Aorta (tissue), 5 donors: ENCODE data around the gene ULK4. TPM values are rescaled to one million over a fixed set of nuclear protein-coding genes. Genes with fewer than 3 reads are reported as not detected.
"Not testable (repeated sequence)": the region's sequence is repeated elsewhere in the genome, so short reads cannot be mapped to it uniquely, and the experiment has no call there.

Source experiments
- ATAC-seq: fragments of 200-7000 bp; cut with Tn5 transposase; one replicate; pipeline ENCODE4 v1.9.1; 2022; ENCODE audit warnings: moderate library complexity; ENCODE audit not compliant: low FRiP score
- DNase-seq, 2 donors: peaks; one replicate each; pipeline ENCODE4 v3.0.0-alpha.2; 2020
- H3K27ac ChIP-seq, 2 donors: one replicate each; pipeline ENCODE4 v1.5.1; 2013; ENCODE audit warnings: low read length in 2 of 2, mild to moderate bottlenecking in 2 of 2, moderate library complexity in 2 of 2, control low read depth in 1 of 2, inconsistent platforms in 1 of 2, low read depth in 1 of 2
- H3K27me3 ChIP-seq, 2 donors: one replicate each; pipeline ENCODE4 v1.6.1; 2013; ENCODE audit warnings: control low read depth in 1 of 2, low read length in 1 of 2, mild to moderate bottlenecking in 1 of 2, moderate library complexity in 1 of 2; ENCODE audit not compliant: insufficient read depth in 2 of 2, control insufficient read depth in 1 of 2
- H3K36me3 ChIP-seq, 2 donors: one replicate each; pipeline ENCODE4 v1.6.1; 2013; ENCODE audit warnings: control low read depth in 1 of 2, low read length in 1 of 2, mild to moderate bottlenecking in 1 of 2; ENCODE audit not compliant: insufficient read depth in 2 of 2, control insufficient read depth in 1 of 2
- H3K4me1 ChIP-seq, 2 donors: one replicate each; pipeline ENCODE4 v1.6.1; 2013; ENCODE audit warnings: low read length in 2 of 2, control low read depth in 1 of 2, mild to moderate bottlenecking in 1 of 2, moderate library complexity in 1 of 2; ENCODE audit not compliant: insufficient read depth in 2 of 2, control insufficient read depth in 1 of 2
- H3K4me3 ChIP-seq, 2 donors: one replicate each; pipeline ENCODE4 v1.5.1; 2013; ENCODE audit warnings: low read length in 2 of 2, control low read depth in 1 of 2, mild to moderate bottlenecking in 1 of 2
- H3K9me3 ChIP-seq: one replicate; pipeline ENCODE4 v1.6.1; 2013; ENCODE audit warnings: mild to moderate bottlenecking, low read length; ENCODE audit not compliant: control insufficient read depth
- WGBS, 2 donors: extraction: QIAGEN DNeasy Blood & Tissue Kit; methylation state at CpG; one replicate each; pipeline ENCODE4 v1.1.7; 2013; 5-methylcytosine and 5-hydroxymethylcytosine counted together
- intact Hi-C, 2 donors: fragments of 100-400 bp; cut with DNase I; formaldehyde crosslinking; loops; one replicate each; pipeline versions ENCODE4 v1.14.2 to v1.15.0; 2022
- polyA plus RNA-seq, 2 donors: library from polyadenylated mRNA; stranded (reverse); fragments of 200-250 nt; gene quantifications; one replicate each; pipeline ENCODE4 v1.2.3, GENCODE V29; 2013
- total RNA-seq, 2 donors: library from RNA; stranded (reverse); fragmentation: NEBNext Ultra II Directional; extraction: Animal tissue kit (Norgen Biotek cat#: 25700); gene quantifications; one replicate each; pipeline ENCODE4 v1.2.1, GENCODE V29; 2021
- donor health status: healthy with polysubstance abuse.
- donor health status: Bipolar disorder and iron deficiency.
- donor health status: DM: no; HTN: no; CAD: no.
- donor health status: DM: no; HTN: no; CAD: no.
- donor health status: DM: yes; HTN: yes; CAD: no.

The ULK4 gene
- total and polyA plus RNA-seq, 4 donors, result 1.1 to 15.2 (median 7.5) TPM

DNA sequence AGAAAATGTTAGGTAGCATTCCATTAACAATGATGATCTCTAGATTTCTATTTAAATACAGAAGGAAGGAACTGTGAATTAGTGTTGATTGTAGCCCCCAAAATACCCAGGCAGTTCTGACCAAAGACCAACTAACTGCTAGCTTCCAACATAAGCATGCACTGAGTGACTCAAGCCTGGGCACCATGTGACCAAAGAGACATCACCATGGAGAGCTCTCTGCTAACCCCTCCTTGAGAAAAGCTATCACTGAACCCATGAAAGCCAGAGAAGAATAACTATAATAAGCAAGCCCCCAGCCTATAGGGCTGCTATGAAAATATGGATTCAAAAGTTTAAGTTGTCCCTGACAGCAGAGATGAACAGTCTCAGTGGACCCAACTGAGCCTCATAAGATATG lies 310.2 kb downstream of the ULK4 start:
- intact Hi-C loops, result no loop called here
- no peak overlapping the region for H3K4me3 ChIP-seq
- no peaks in the 10 kb centered on the region for H3K36me3 ChIP-seq
- no peaks in the 10 kb centered on the region for H3K4me1 ChIP-seq
- no peaks in the 10 kb centered on the region for H3K9me3 ChIP-seq
- no peaks in the 10 kb centered on the region for H3K27me3 ChIP-seq
- no peak for DNase-seq
- H3K27ac ChIP-seq, result no peak overlapping the region
- no peak for ATAC-seq

DNA sequence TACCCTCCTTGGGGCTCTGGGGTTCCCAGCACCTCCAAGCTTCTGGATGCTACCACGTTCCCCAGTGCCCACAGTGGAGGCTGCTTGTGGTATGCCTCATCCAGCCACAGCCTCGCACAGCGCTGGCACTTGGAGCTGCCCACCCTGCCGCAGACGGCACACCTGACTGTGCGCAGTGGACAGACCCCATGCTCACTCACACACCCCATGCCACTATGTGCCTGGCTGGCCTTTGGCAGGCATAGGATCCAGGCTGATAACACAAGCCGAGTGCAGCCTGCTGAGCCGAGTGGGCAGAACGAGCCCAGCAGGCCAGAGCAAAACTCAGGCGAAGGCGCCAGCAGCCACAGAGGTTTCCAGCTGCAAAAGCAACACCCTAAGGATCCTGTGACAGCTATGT lies 311.5 kb downstream of the ULK4 start:
- ATAC-seq, result no peak
- DNase-seq, result no peak
- Histone ChIP-seq H3K4me3 (no peak overlapping the region), H3K4me1 (no peaks in the 10 kb centered on the region), H3K9me3 (no peaks in the 10 kb centered on the region), H3K27me3 (no peaks in the 10 kb centered on the region), H3K36me3 (no peaks in the 10 kb centered on the region), H3K27ac (no peak overlapping the region)
- WGBS, 2 donors, result 89 to 91% methylated on average over 11 of the region's 11 CpGs
- intact Hi-C loops, result no loop called here

DNA sequence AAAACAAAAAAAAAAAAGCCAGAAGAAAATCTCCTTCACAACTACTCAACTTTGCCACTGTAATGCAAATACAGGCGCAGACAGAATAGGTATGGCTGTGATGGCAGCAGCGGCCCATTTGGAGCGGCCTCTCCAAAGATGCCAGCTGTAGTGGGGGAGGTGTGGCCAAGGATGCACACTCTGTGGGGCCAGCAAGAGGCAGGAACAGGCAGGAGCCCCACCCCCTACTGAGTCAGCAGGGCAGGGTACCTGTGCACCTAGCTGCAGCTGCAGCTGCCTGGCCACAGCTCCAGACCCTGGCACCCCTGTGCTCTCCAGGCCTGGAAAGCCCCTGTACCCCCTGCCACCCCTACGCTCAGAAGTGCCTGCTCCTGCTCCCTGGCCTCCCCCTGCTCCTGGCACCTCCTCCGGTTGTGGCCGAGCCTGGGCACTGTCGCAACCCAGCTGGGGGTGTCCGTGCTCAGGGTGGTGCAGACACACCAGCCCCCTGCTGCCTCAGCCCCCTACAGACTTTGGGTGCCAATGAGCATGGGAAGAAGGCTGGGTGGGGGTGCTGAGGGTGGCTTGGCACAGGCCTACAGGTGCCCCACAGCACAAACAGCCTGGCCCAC lies 312.7 kb downstream of the ULK4 start:
- H3K36me3 ChIP-seq, result no peaks in the 10 kb centered on the region
- H3K4me1 ChIP-seq, result no peaks in the 10 kb centered on the region
- no peak overlapping the region for H3K27ac ChIP-seq
- intact Hi-C loops, result no loop called here
- DNase-seq, result no peak
- no peaks in the 10 kb centered on the region for H3K9me3 ChIP-seq
- ATAC-seq, result peak; percentile 41
- 97 to 98% methylated on average over 8 of the region's 8 CpGs for WGBS, 2 donors
- H3K4me3 ChIP-seq, result no peak overlapping the region
- no peaks in the 10 kb centered on the region for H3K27me3 ChIP-seq

DNA sequence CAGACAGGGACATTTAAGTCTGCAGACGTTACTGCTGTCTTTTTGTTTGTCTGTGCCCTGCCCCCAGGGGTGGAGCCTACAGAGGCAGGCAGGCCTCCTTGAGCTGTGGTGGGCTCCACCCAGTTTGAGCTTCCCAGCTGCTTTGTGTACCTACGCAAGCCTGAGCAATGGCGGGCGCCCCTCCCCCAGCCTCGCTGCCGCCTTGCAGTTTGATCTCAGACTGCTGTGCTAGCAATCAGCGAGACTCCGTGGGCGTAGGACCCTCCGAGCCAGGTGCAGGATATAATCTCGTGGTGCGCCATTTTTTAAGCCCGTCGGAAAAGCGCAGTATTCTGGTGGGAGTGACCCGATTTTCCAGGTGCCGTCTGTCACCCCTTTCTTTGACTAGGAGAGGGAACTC lies 314.2 kb downstream of the ULK4 start:
- H3K9me3 ChIP-seq, H3K27ac ChIP-seq, ATAC-seq, H3K4me3 ChIP-seq, H3K27me3 ChIP-seq, H3K36me3 ChIP-seq, intact Hi-C loops, H3K4me1 ChIP-seq, DNase-seq: not testable (repeated sequence)
- WGBS, 2 donors, result 96 to 98% methylated on average over 6 to 13 of the region's 17 CpGs

DNA sequence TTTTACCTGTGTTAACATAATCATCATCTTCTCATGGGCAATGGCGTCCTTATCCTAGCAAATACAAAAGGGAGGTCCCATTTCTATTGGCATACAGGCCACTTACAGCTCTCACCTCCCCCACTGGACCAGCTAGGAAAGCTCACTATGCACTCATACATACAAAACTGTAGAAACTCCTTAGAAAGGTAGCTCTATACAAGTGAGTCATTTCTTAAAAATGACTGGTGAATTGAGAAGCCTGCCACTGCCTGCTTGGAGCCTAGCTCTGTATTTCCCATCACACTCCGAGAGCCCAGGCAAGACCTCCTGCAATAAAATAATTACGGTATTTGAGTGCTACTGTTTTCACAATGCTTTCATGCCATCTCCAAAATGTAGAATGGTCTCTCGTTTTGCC lies 321.8 kb downstream of the ULK4 start:
- Histone ChIP-seq H3K4me1 (no peaks in the 10 kb centered on the region), H3K27me3 (no peaks in the 10 kb centered on the region), H3K9me3 (no peaks in the 10 kb centered on the region), H3K4me3 (no peak overlapping the region), H3K36me3 (no peaks in the 10 kb centered on the region), H3K27ac (no peak overlapping the region)
- no peak for ATAC-seq
- DNase-seq, result no peak
- 90 to 92% methylated on average over 4 of the region's 4 CpGs for WGBS, 2 donors
- intact Hi-C loops, result no loop called here

DNA sequence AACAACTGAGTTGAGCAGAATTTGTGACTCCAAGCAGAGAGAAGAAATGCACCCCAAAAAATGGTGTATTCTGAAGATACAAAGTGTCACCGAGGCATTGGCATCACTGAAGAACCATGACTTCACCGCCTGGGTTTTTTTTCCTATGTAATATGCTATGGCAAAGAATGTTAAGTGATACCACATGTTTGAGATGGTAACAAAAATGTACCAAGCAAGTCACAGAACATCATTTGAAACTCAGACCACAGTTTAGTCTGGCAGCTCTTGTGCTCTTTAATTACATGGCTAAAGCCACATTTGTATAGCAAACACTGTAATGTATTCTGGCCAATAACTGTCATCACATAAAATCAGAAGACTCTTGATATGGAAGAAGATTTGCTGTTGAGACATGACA lies 323.5 kb downstream of the ULK4 start:
- Histone ChIP-seq H3K9me3 (no peaks in the 10 kb centered on the region), H3K4me3 (no peak overlapping the region), H3K27ac (no peak overlapping the region), H3K4me1 (no peaks in the 10 kb centered on the region), H3K27me3 (no peaks in the 10 kb centered on the region), H3K36me3 (no peaks in the 10 kb centered on the region)
- no peak for DNase-seq
- WGBS, 2 donors, result 66 to 77% methylated on average over 2 of the region's 2 CpGs
- no peak for ATAC-seq
- intact Hi-C loops, result no loop called here

DNA sequence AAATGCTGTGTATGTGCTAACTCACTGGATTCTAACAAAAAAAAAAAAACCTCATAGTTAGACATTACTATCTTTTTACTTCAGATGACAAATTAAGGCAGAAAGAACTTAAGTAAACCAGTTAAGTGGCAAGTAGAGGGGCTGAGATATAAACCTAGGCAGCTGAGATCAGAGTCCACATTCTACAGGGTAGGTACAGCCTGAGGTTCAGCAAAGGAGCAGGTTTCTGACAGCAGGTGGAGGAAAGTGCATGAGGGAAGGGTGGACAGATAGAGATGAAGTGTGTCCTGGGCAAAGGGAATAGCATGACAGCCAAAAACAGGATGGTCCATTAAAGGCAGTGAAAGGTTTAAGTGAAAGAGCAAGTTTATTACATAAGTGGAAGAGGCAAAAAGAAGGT lies 329.2 kb downstream of the ULK4 start:
- H3K27me3 ChIP-seq, result no peaks in the 10 kb centered on the region
- no peak overlapping the region for H3K4me3 ChIP-seq
- no peak overlapping the region for H3K27ac ChIP-seq
- intact Hi-C loops, result no loop called here
- ATAC-seq, result no peak
- DNase-seq, result no peak
- H3K36me3 ChIP-seq, result no peaks in the 10 kb centered on the region
- no peaks in the 10 kb centered on the region for H3K9me3 ChIP-seq
- no peaks in the 10 kb centered on the region for H3K4me1 ChIP-seq

DNA sequence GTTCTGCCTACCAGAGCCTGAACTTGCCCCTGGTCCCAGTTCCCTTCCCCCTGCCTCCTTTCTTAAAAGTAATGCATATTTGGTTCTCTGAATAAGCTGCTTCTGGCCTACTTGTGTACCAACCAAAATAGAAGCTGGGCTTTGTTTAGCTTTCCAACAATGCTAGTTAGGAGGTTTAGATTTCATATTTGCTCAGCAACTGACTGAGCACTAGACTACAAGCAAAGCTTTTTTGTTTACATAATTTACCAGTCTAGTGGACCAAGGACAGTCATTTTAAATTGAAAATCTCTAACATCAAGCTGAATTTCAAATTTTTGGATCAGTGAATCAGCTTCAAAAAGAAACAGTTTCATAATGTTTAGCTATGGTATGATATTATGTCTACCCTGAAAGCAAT lies 331.2 kb downstream of the ULK4 start:
- DNase-seq (no peak), ATAC-seq (no peak)
- Histone ChIP-seq H3K4me3 (no peak overlapping the region), H3K4me1 (no peaks in the 10 kb centered on the region), H3K36me3 (no peaks in the 10 kb centered on the region), H3K9me3 (no peaks in the 10 kb centered on the region), H3K27ac (no peak overlapping the region), H3K27me3 (no peaks in the 10 kb centered on the region)
- intact Hi-C loops, result no loop called here

DNA sequence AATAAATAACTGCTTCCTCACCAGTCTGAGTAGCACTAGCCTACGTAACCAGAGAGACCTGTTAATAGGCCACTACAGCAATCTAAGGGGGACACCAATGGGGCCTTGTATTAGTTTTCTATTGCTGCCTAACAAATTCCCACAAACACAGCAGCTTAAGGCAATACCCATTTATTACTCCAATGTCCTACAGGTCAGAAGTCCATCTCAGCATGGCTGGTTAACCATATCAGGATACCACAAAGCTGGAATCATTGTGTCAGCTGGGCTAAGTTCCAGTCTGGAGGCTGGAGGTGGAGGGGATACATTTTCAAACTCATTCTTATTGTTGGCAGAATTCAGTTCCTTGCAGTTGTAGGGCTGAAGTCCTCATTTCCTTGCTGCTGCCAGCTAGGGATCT lies 331.9 kb downstream of the ULK4 start:
- WGBS, 2 donors, result 91 to 97% methylated on average over 1 of the region's 1 CpG
- no peak for ATAC-seq
- Histone ChIP-seq H3K36me3 (no peaks in the 10 kb centered on the region), H3K27ac (no peak overlapping the region), H3K27me3 (no peaks in the 10 kb centered on the region), H3K4me3 (no peak overlapping the region), H3K4me1 (no peaks in the 10 kb centered on the region), H3K9me3 (no peaks in the 10 kb centered on the region)
- intact Hi-C loops, result no loop called here
- no peak for DNase-seq
